Liver (tissue), 3 donors: ENCODE measurements around the gene NEAT1.

ENCODE experiments used
- FOXA1 ChIP-seq: IDR thresholded peaks from 2 replicates; pipeline ENCODE4 v1.6.1; 2016; ENCODE audit warnings: antibody characterized with exemption
- JUND ChIP-seq, 2 donors: IDR thresholded peaks; 2 replicates each; pipeline ENCODE4 v1.6.1; 2016; ENCODE audit warnings: antibody characterized with exemption in 2 of 2
- SP1 ChIP-seq: IDR thresholded peaks from 2 replicates; pipeline ENCODE4 v1.6.1; 2018; ENCODE audit warnings: antibody characterized with exemption, mild to moderate bottlenecking
- TF ChIP-seq, protein P1 (sequence below): fragments of 150-350 bp; IDR thresholded peaks from 2 replicates; pipeline ENCODE4 v1.5.1; 2017; ENCODE audit warnings: improper control_type of control experiment, low read depth, low read length; ENCODE audit not compliant: missing input control
- TF ChIP-seq, protein P2 (sequence below): IDR thresholded peaks from 2 replicates; pipeline ENCODE4 v1.6.1; 2016; ENCODE audit warnings: antibody characterized with exemption
- donor health status: healthy.
- donor health status: healthy.

DNA sequence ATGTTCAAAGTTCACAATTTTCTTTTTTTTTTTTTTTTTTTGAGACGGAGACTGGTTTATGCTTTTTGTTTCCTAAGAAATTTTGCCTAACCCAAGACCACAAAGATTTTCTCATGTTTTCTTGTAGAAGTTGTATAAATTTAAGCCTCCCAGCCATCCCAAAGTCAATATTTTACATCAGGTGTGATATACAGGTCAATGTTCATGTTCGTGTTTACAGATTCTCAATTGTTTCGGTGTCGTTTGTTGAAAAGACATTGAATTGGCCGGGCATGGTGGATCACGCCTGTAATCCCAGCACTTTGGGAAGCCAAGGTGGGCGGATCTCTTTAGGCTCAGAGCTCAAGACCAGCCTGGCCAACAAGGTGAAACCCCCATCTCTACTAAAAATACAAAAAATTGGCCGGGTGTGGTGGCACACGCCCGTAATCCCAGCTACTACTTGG is 20.8 kb upstream of the NEAT1 start:
- TF ChIP-seq, protein P1, sequence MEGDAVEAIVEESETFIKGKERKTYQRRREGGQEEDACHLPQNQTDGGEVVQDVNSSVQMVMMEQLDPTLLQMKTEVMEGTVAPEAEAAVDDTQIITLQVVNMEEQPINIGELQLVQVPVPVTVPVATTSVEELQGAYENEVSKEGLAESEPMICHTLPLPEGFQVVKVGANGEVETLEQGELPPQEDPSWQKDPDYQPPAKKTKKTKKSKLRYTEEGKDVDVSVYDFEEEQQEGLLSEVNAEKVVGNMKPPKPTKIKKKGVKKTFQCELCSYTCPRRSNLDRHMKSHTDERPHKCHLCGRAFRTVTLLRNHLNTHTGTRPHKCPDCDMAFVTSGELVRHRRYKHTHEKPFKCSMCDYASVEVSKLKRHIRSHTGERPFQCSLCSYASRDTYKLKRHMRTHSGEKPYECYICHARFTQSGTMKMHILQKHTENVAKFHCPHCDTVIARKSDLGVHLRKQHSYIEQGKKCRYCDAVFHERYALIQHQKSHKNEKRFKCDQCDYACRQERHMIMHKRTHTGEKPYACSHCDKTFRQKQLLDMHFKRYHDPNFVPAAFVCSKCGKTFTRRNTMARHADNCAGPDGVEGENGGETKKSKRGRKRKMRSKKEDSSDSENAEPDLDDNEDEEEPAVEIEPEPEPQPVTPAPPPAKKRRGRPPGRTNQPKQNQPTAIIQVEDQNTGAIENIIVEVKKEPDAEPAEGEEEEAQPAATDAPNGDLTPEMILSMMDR: no peak
- TF ChIP-seq SP1 (no peak), FOXA1 (no peak), JUND (IDR thresholded peaks at IDR 0.05) (no peak)
- TF ChIP-seq, protein P2, sequence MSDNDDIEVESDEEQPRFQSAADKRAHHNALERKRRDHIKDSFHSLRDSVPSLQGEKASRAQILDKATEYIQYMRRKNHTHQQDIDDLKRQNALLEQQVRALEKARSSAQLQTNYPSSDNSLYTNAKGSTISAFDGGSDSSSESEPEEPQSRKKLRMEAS: no peak
